ENCODE data around the gene PRKAG2.

PRKAG2 gene

GRCh38 chr7:151600331-151600730, 276.6 kb downstream of the PRKAG2 start:
- H3K4me3 ChIP-seq (ENCODE audit: low read depth, low read length): no peak overlapping the region
- no peak for DNase-seq (ENCODE audit: low read depth)
- TF ChIP-seq MAX (IDR thresholded peaks at IDR 0.05; ENCODE audit: low read depth, low read length) (no peak), CTCF (IDR thresholded peaks at IDR 0.05; ENCODE audit: low read depth, low read length) (no peak), MYC (IDR thresholded peaks at IDR 0.05; ENCODE audit: low read depth, low read length) (no peak), POLR2A (IDR thresholded peaks at IDR 0.05; ENCODE audit: extremely low read depth, insufficient read length) (no peak)

- TF ChIP-seq CTCF (IDR thresholded peaks at IDR 0.05; ENCODE audit: low read depth, low read length) (no peak), MYC (IDR thresholded peaks at IDR 0.05; ENCODE audit: low read depth, low read length) (no peak), MAX (IDR thresholded peaks at IDR 0.05; ENCODE audit: low read depth, low read length) (no peak), POLR2A (IDR thresholded peaks at IDR 0.05; ENCODE audit: extremely low read depth, insufficient read length) (no peak)
- no peak for DNase-seq (ENCODE audit: low read depth)
- H3K4me3 ChIP-seq (ENCODE audit: low read depth, low read length): no peak overlapping the region
Observed at GRCh38 chr7:151599401-151600227, 277.3 kb downstream of the PRKAG2 start.

GRCh38 chr7:151597541-151598444, 279.1 kb downstream of the PRKAG2 start:
- no peak overlapping the region for H3K4me3 ChIP-seq (ENCODE audit: low read depth, low read length)
- TF ChIP-seq MYC (IDR thresholded peaks at IDR 0.05; ENCODE audit: low read depth, low read length) (no peak), MAX (IDR thresholded peaks at IDR 0.05; ENCODE audit: low read depth, low read length) (no peak), CTCF (IDR thresholded peaks at IDR 0.05; ENCODE audit: low read depth, low read length) (no peak), POLR2A (IDR thresholded peaks at IDR 0.05; ENCODE audit: extremely low read depth, insufficient read length) (no peak)
- DNase-seq (ENCODE audit: low read depth): no peak

GRCh38 chr7:151595702-151596350, 281.1 kb downstream of the PRKAG2 start:
- TF ChIP-seq MYC (IDR thresholded peaks at IDR 0.05; ENCODE audit: low read depth, low read length) (no peak), MAX (IDR thresholded peaks at IDR 0.05; ENCODE audit: low read depth, low read length) (no peak), POLR2A (IDR thresholded peaks at IDR 0.05; ENCODE audit: extremely low read depth, insufficient read length) (no peak)
- no peak for DNase-seq (ENCODE audit: low read depth)

GRCh38 chr7:151592868-151593486, 283.9 kb downstream of the PRKAG2 start:
- no peak overlapping the region for H3K4me3 ChIP-seq (ENCODE audit: low read depth, low read length)
- no peak for DNase-seq (ENCODE audit: low read depth)
- TF ChIP-seq MAX (IDR thresholded peaks at IDR 0.05; ENCODE audit: low read depth, low read length): no peak
- TF ChIP-seq CTCF (IDR thresholded peaks at IDR 0.05; ENCODE audit: low read depth, low read length): no peak
- TF ChIP-seq POLR2A (IDR thresholded peaks at IDR 0.05; ENCODE audit: extremely low read depth, insufficient read length): no peak

More at GRCh38 chr7:151595702-151596350, 281.1 kb downstream of the PRKAG2 start:
- H3K4me3 ChIP-seq (ENCODE audit: low read depth, low read length): no peak overlapping the region

Measured in NB4 (cell line).